ENCODE data around the gene DOCK8.
"Not testable (repeated sequence)": the region's sequence is repeated elsewhere in the genome, so short reads cannot be mapped to it uniquely, and the experiment has no call there.

Gene DOCK8

GRCh38 chr9:227860-228259 lies 13.2 kb downstream of the DOCK8 start:
- DNase-seq = no peak

- DNase-seq = no peak
Measured at GRCh38 chr9:228929-229695, 14.4 kb downstream of the DOCK8 start.

GRCh38 chr9:231625-232024 lies 17.0 kb downstream of the DOCK8 start:
- not testable (repeated sequence) for DNase-seq

GRCh38 chr9:233708-234107 lies 19.0 kb downstream of the DOCK8 start:
- not testable (repeated sequence) for DNase-seq

- DNase-seq = no peak
Measured at GRCh38 chr9:237141-237857, 22.6 kb downstream of the DOCK8 start.

- no peak for DNase-seq
Measured at GRCh38 chr9:237858-238345, 23.2 kb downstream of the DOCK8 start.

- DNase-seq = no peak
Measured at GRCh38 chr9:242461-243080, 27.9 kb downstream of the DOCK8 start.

GRCh38 chr9:248278-248961 lies 33.8 kb downstream of the DOCK8 start:
- DNase-seq = no peak

GRCh38 chr9:249025-249424 lies 34.4 kb downstream of the DOCK8 start:
- no peak for DNase-seq

GRCh38 chr9:250039-250438 lies 35.4 kb downstream of the DOCK8 start:
- no peak for DNase-seq

GRCh38 chr9:250625-251024 lies 36.0 kb downstream of the DOCK8 start:
- DNase-seq = no peak

GRCh38 chr9:251398-251797 lies 36.7 kb downstream of the DOCK8 start:
- DNase-seq = no peak

- DNase-seq = no peak
Measured at GRCh38 chr9:253539-253938, 38.9 kb downstream of the DOCK8 start.

GRCh38 chr9:254516-254915 lies 39.9 kb downstream of the DOCK8 start:
- DNase-seq = no peak

GRCh38 chr9:257957-258356 lies 43.3 kb downstream of the DOCK8 start:
- DNase-seq = no peak

GRCh38 chr9:259405-260404 lies 45.0 kb downstream of the DOCK8 start:
- DNase-seq = no peak

- DNase-seq = no peak
Measured at GRCh38 chr9:264231-264630, 49.6 kb downstream of the DOCK8 start.

GRCh38 chr9:265209-265870 lies 50.7 kb downstream of the DOCK8 start:
- DNase-seq = no peak

- no peak for DNase-seq
Measured at GRCh38 chr9:266228-266627, 51.6 kb downstream of the DOCK8 start.

- DNase-seq = no peak
Measured at GRCh38 chr9:268616-269015, 54.0 kb downstream of the DOCK8 start.

GRCh38 chr9:269081-269711 lies 54.5 kb downstream of the DOCK8 start:
- no peak for DNase-seq
